H1 (cell line): Measurements from ENCODE around the gene IL2RG. TPM values are rescaled to one million over a fixed set of nuclear protein-coding genes. Genes with fewer than 3 reads are reported as not detected.
A peak's percentile ranks its signal among the peaks of the same experiment; 100 is the strongest.

Source experiments
- CTCF ChIA-PET: fragments of 300-600 bp; sonication (Branson Sonifier 250); formaldehyde crosslinking; loops from one replicate; lab custom pipeline; 2021; ENCODE audit not compliant: partially characterized antibody; lab: Charles Lee
- POLR2A ChIA-PET: fragments of 300-600 bp; sonication (Branson Sonifier 250); formaldehyde crosslinking; loops from one replicate; lab custom pipeline; 2021; ENCODE audit warnings: inconsistent platforms; ENCODE audit not compliant: partially characterized antibody; lab: Charles Lee
- DNase-seq, 2 experiments: peaks; one replicate each; pipeline versions ENCODE4 v3.0.0 to v3.0.0-alpha.2; 2010 to 2022; ENCODE audit warnings: low spot score in 2 of 2, low read depth in 1 of 2, mixed read lengths in 1 of 2
- FAIRE-seq: peaks from 2 replicates; lab custom pipeline; 2011; peaks lifted over from hg19 to GRCh38; lab: Jason Lieb, UNC
- H2AFZ ChIP-seq: 2 replicates; pipeline ENCODE4 v1.8.1; 2012; ENCODE audit warnings: low read length, inconsistent platforms
- H2AK5ac ChIP-seq: 2 replicates; pipeline ENCODE4 v1.6.1; 2013; ENCODE audit warnings: low read depth, low read length
- H2BK120ac ChIP-seq: replicated peaks from 2 replicates; pipeline ENCODE3; 2013; ENCODE audit warnings: low read depth, low read length, inconsistent platforms
- H2BK12ac ChIP-seq: 2 replicates; pipeline ENCODE4 v1.6.1; 2013; ENCODE audit warnings: low read depth, low read length
- H2BK15ac ChIP-seq: 2 replicates; pipeline ENCODE4 v1.6.1; 2013; ENCODE audit warnings: low read length
- H2BK20ac ChIP-seq: 2 replicates; pipeline ENCODE4 v1.6.1; 2013; ENCODE audit warnings: low read length
- H2BK5ac ChIP-seq: 2 replicates; pipeline ENCODE4 v1.6.1; 2013; ENCODE audit warnings: low read depth, low read length
- H3K14ac ChIP-seq: 2 replicates; pipeline ENCODE4 v1.6.1; 2013; ENCODE audit warnings: inconsistent platforms; ENCODE audit not compliant: insufficient read length
- H3K18ac ChIP-seq: 2 replicates; pipeline ENCODE4 v1.6.1; 2013; ENCODE audit warnings: low read length; ENCODE audit errors: extremely low read depth
- H3K23ac ChIP-seq: 2 replicates; pipeline ENCODE4 v1.6.1; 2013; ENCODE audit warnings: inconsistent platforms; ENCODE audit not compliant: insufficient read length
- H3K23me2 ChIP-seq: 2 replicates; pipeline ENCODE4 v1.6.1; 2013; ENCODE audit warnings: low read depth, low read length
- H3K27ac ChIP-seq: 2 replicates; pipeline ENCODE4 v1.6.1; 2011; ENCODE audit warnings: low read depth, low read length, inconsistent platforms
- H3K27me3 ChIP-seq, 4 experiments: replicated peaks in 1 of 4; 1 replicate in 1 of 4; 2 replicates in 3 of 4; pipeline versions ENCODE4 v1.6.1 to v1.8.1; 2011 to 2013; ENCODE audit warnings: low read length in 3 of 4, mild to moderate bottlenecking in 3 of 4, inconsistent platforms in 2 of 4, mixed read lengths in 2 of 4, moderate library complexity in 1 of 4; ENCODE audit not compliant: control insufficient read depth in 3 of 4, insufficient read depth in 3 of 4; ENCODE audit errors: extremely low read depth in 1 of 4
- H3K36me3 ChIP-seq, 4 experiments: 2 replicates each; pipeline versions ENCODE4 v1.6.1 to v1.8.1; 2011 to 2013; ENCODE audit warnings: mild to moderate bottlenecking in 4 of 4, low read length in 3 of 4, moderate library complexity in 2 of 4, control low read depth in 1 of 4, inconsistent platforms in 1 of 4; ENCODE audit not compliant: insufficient read depth in 4 of 4, control insufficient read depth in 2 of 4
- H3K4ac ChIP-seq: replicated peaks from 2 replicates; pipeline ENCODE3; 2013; ENCODE audit warnings: low read length, low read depth, mixed read lengths, inconsistent platforms; ENCODE audit not compliant: insufficient read length
- H3K4me1 ChIP-seq, 4 experiments: replicated peaks in 1 of 4; 1 replicate in 1 of 4; 2 replicates in 3 of 4; pipeline versions ENCODE4 v1.6.1 to v1.8.1; 2011 to 2013; ENCODE audit warnings: low read length in 3 of 4, inconsistent platforms in 2 of 4, mixed read lengths in 1 of 4; ENCODE audit not compliant: insufficient read depth in 4 of 4, control insufficient read depth in 3 of 4
- H3K4me2 ChIP-seq, 2 experiments: 2 replicates each; pipeline versions ENCODE4 v1.6.1 to v1.8.1; 2011 to 2013; ENCODE audit warnings: low read depth in 2 of 2, low read length in 2 of 2, control low read depth in 1 of 2, inconsistent platforms in 1 of 2, mild to moderate bottlenecking in 1 of 2; ENCODE audit not compliant: insufficient read depth in 1 of 2
- H3K4me3 ChIP-seq, 4 experiments: fragments of 200-600, 300-600 bp in 1 of 4; sonication (generic), shearing (Covaris generic), sonication (Bioruptor Twin) in 1 of 4; 2 replicates each; pipeline versions ENCODE4 v1.5.1 to v1.8.1; 2011 to 2016; ENCODE audit warnings: low read length in 4 of 4, low read depth in 3 of 4, control low read depth in 2 of 4, inconsistent platforms in 2 of 4, mild to moderate bottlenecking in 2 of 4, mixed read lengths in 1 of 4, moderate library complexity in 1 of 4; ENCODE audit not compliant: insufficient read depth in 2 of 4; ENCODE audit errors: extremely low read depth in 1 of 4
- H3K56ac ChIP-seq: replicated peaks from 2 replicates; pipeline ENCODE3; 2013; ENCODE audit warnings: low read depth, mild to moderate bottlenecking, mixed read lengths, low read length, inconsistent platforms; ENCODE audit not compliant: insufficient read length
- H3K79me1 ChIP-seq: 2 replicates; pipeline ENCODE4 v1.6.1; 2013; ENCODE audit warnings: low read depth, low read length, control low read depth
- H3K79me2 ChIP-seq, 2 experiments: 2 replicates each; pipeline versions ENCODE4 v1.6.1 to v1.8.1; 2012 to 2013; ENCODE audit warnings: low read length in 2 of 2, mild to moderate bottlenecking in 2 of 2, inconsistent platforms in 1 of 2; ENCODE audit not compliant: insufficient read depth in 2 of 2, control insufficient read depth in 1 of 2
- H3K9ac ChIP-seq, 4 experiments: replicated peaks in 1 of 4; 1 replicate in 1 of 4; 2 replicates in 3 of 4; pipeline versions ENCODE4 v1.6.1 to v1.8.1; 2011 to 2013; ENCODE audit warnings: low read depth in 3 of 4, low read length in 3 of 4, control low read depth in 2 of 4, mild to moderate bottlenecking in 2 of 4, moderate library complexity in 2 of 4, inconsistent platforms in 1 of 4; ENCODE audit errors: extremely low read depth in 1 of 4
- H3K9me3 ChIP-seq, 2 experiments: 2 replicates each; pipeline versions ENCODE4 v1.6.1 to v1.8.1; 2012 to 2013; ENCODE audit warnings: mild to moderate bottlenecking in 2 of 2, moderate library complexity in 2 of 2, control low read depth in 1 of 2, inconsistent platforms in 1 of 2, low read depth in 1 of 2, low read length in 1 of 2, mixed read lengths in 1 of 2; ENCODE audit not compliant: insufficient read depth in 2 of 2
- H4K20me1 ChIP-seq, 2 experiments: replicated peaks in 1 of 2; 2 replicates each; pipeline versions ENCODE3 to v1.8.1; 2011 to 2013; ENCODE audit warnings: inconsistent platforms in 2 of 2, low read length in 2 of 2, mild to moderate bottlenecking in 1 of 2; ENCODE audit not compliant: insufficient read depth in 2 of 2, control insufficient read depth in 1 of 2
- H4K5ac ChIP-seq: 2 replicates; pipeline ENCODE4 v1.6.1; 2013; ENCODE audit warnings: low read length, low read depth, mixed read lengths, inconsistent platforms; ENCODE audit not compliant: insufficient read length
- H4K8ac ChIP-seq: 2 replicates; pipeline ENCODE4 v1.8.0; 2013; ENCODE audit warnings: mild to moderate bottlenecking, moderate library complexity, low read length, inconsistent platforms; ENCODE audit not compliant: insufficient read depth; ENCODE audit errors: extremely low read depth
- H4K91ac ChIP-seq: replicated peaks from 2 replicates; pipeline ENCODE3; 2013; ENCODE audit warnings: low read length, mixed read lengths, inconsistent platforms; ENCODE audit not compliant: insufficient read length
- BACH1 ChIP-seq: IDR thresholded peaks from 2 replicates; pipeline ENCODE4 v1.6.1; 2012; ENCODE audit warnings: low read length, improper control_type of control experiment
- CEBPB ChIP-seq: IDR thresholded peaks from 2 replicates; pipeline ENCODE4 v1.6.1; 2012; ENCODE audit warnings: low read depth, low read length
- GABPA ChIP-seq: IDR thresholded peaks from 2 replicates; pipeline ENCODE4 v1.6.1; 2011; ENCODE audit warnings: mild to moderate bottlenecking, low read length, moderate library complexity, borderline replicate concordance; ENCODE audit not compliant: insufficient read depth
- SIN3A ChIP-seq, 2 experiments: IDR thresholded peaks in 1 of 2; conservative IDR thresholded peaks in 1 of 2; 2 replicates each; pipeline ENCODE4 v1.6.1; 2011 to 2012; ENCODE audit warnings: low read length in 2 of 2, improper control_type of control experiment in 1 of 2, low read depth in 1 of 2, mild to moderate bottlenecking in 1 of 2
- TAF7 ChIP-seq: optimal IDR thresholded peaks from 2 replicates; pipeline ENCODE3; 2011; ENCODE audit warnings: low read depth, mild to moderate bottlenecking, inconsistent platforms, low read length, moderate library complexity, borderline replicate concordance
- YY1 ChIP-seq: IDR thresholded peaks from 2 replicates; pipeline ENCODE4 v1.6.1; 2011; ENCODE audit warnings: low read depth, mild to moderate bottlenecking, low read length
- WGBS, 2 experiments: shearing (Covaris generic) in 1 of 2; methylation state at CpG; one replicate each; pipeline versions ENCODE4 v1.1.6 to v1.1.7; 2013 to 2015; ENCODE audit warnings: low lambda C conversion rate in 2 of 2, mixed read lengths in 2 of 2, inconsistent platforms in 1 of 2, low coverage in 1 of 2, missing lambda C conversion rate in 1 of 2; ENCODE audit not compliant: insufficient replicate concordance in 2 of 2, insufficient coverage in 1 of 2, insufficient read length in 1 of 2; ENCODE audit errors: extremely low coverage in 1 of 2, missing lambda C conversion rate in 1 of 2; 5-methylcytosine and 5-hydroxymethylcytosine counted together
- polyA plus RNA-seq, 7 experiments: library from polyadenylated mRNA; depleted of rRNA in 3 of 7; stranded (reverse) in 5 of 7; unstranded in 2 of 7; fragments of >200 nt in 5 of 7; fragments of 200-250 nt in 2 of 7; gene quantifications; 1 replicate in 5 of 7; 2 replicates in 1 of 7; 4 replicates in 1 of 7; pipeline versions ENCODE4 v1.2.1 to v1.2.3, GENCODE V29; 2011 to 2013; ENCODE audit warnings: missing spikeins in 2 of 7, mixed read lengths in 2 of 7
- total RNA-seq: library from RNA; stranded (reverse); fragmentation: NEBNext Ultra II Directional; extraction: Animal tissue kit (Norgen Biotek cat#: 25700); gene quantifications from 2 replicates; pipeline ENCODE4 v1.2.1, GENCODE V29; 2021
- TF ChIP-seq, protein P1 (sequence below): IDR thresholded peaks from 2 replicates; pipeline ENCODE4 v1.6.1; 2012; ENCODE audit warnings: inconsistent platforms
- TF ChIP-seq, protein P2 (sequence below): IDR thresholded peaks from 2 replicates; pipeline ENCODE4 v1.6.1; 2012; ENCODE audit warnings: low read length, inconsistent platforms

IL2RG gene
- total and polyA plus RNA-seq, 2 of the 8 experiments (the other 6 are each of a cell fraction or from before 2014, with no cell fraction given), result not detected

DNA sequence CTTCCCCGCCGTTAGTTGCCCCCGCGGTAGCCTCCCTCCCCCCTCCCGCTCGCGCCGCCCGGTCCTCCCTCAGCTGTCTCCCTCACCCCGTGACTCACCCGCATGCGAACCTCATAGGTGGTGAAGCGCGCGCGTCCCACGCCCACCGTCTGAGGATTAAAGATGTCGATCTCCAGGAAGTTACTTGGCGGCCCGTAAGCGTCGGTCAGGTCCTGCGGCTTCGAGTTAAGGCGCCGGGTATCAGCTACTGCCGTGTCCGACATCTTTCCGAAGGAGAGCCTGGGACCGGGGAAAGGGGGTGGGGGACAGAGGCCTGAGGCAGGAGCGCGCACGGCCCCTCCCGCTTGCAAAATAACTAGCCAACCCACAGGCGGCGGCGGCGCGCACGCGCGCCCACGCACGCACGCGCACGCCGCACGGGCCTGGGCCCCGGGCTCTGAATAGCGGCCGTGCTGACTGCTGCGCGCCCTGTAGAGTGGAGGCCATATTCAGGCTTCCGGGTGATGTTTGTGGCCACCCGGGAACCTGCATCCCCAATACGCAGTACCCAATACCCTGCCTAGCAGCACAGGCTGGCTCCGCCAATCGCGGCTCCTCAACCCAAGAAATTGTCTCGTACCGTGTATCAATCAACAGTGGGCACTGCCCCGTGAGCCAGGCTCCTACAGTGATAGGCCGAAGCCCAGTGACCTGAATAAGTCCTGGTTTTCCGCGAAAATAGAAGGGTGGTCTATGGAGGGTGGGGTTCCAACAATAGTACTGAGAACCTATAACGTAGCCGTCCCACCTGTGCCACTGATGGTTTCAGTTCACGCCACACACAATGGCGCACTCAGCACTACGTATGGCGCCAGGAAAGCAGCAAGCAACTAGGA, 43.1 kb downstream of the IL2RG start, which contains the start of gene SNX12:
TSS of gene SNX12 (minus strand) at position 291 of the 875 bp plus-strand sequence. CDS start at position 263, 28 bp downstream.
- Histone ChIP-seq H2BK12ac (no peak within 1 kb of the TSS), H3K4ac (no peak within 1 kb of the TSS), H2BK5ac (peak within 1 kb of the TSS; percentile 40; the same call in 1 of the 2 replicates), H2BK15ac (no peak within 1 kb of the TSS), H2BK120ac (no peak within 1 kb of the TSS), H4K20me1 (no peaks in the 10 kb centered on the region), H2AFZ (peak within 1 kb of the TSS; percentile 99), H3K56ac (no peak within 1 kb of the TSS), H3K4me3 (peak within 1 kb of the TSS; percentile 61 to 98 (median 85)), H3K9me3 (no peaks in the 10 kb centered on the region), H3K79me2 (peaks cover 0 to 34% of the 10 kb centered on the region in 2 experiments; a peak in 3 of 4 replicates), H3K23me2 (no peaks in the 10 kb centered on the region; the same call in 1 of the 2 replicates), H3K18ac (no peak within 1 kb of the TSS; the same call in 1 of the 2 replicates), H3K27ac (peak within 1 kb of the TSS; percentile 73; the same call in 1 of the 2 replicates), H3K27me3 (no peaks in the 10 kb centered on the region), H3K14ac (no peak within 1 kb of the TSS), H3K9ac (peak within 1 kb of the TSS; percentile 40 to 75 (median 56)), H3K23ac (no peak within 1 kb of the TSS), H4K91ac (no peak within 1 kb of the TSS), H4K8ac (peak within 1 kb of the TSS; percentile 94; the same call in 1 of the 2 replicates), H3K36me3 (no peaks in the 10 kb centered on the region), H2BK20ac (no peak within 1 kb of the TSS), H3K4me1 (no peaks in the 10 kb centered on the region; a peak in 2 of 7 replicates), H4K5ac (peak within 1 kb of the TSS; percentile 86), H2AK5ac (no peak within 1 kb of the TSS), H3K4me2 (peak within 1 kb of the TSS; percentile 72 to 89), H3K79me1 (no peaks in the 10 kb centered on the region)
- CTCF ChIA-PET, result interaction anchor here (0.6 to 1.5 kb wide), 3 partner anchors 17 to 61 kb away, joined by 3 read pairs; no protein-coding TSS in a partner anchor
- DNase-seq (peak; percentile 83), FAIRE-seq (peak; percentile 86)
- POLR2A ChIA-PET, result interaction anchor here (0.5 to 1.4 kb wide), 6 partner anchors 10 to 156 kb away, joined by 3 to 9 read pairs (median 4); partner anchors contain the start of gene MED12
- 3% methylated on average over 17 of the region's 73 CpGs; no CpG with 5 or more reads in 1 of the 2 experiments for WGBS, 2 experiments
- TF ChIP-seq SIN3A (conservative IDR thresholded peaks at IDR 0.05 in 1 of 2, IDR thresholded peaks at IDR 0.05 in 1 of 2; ENCODE audit: low read depth in 1 of 2, low read length in 2 of 2), result no peak; a peak in 2 of 4 replicates
- TF ChIP-seq CEBPB, result no peak
- TF ChIP-seq, protein P1, sequence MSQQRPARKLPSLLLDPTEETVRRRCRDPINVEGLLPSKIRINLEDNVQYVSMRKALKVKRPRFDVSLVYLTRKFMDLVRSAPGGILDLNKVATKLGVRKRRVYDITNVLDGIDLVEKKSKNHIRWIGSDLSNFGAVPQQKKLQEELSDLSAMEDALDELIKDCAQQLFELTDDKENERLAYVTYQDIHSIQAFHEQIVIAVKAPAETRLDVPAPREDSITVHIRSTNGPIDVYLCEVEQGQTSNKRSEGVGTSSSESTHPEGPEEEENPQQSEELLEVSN, result no peak
- no peak for TF ChIP-seq TAF7
- peak; percentile 82; the same call in 1 of the 2 replicates for TF ChIP-seq YY1
- TF ChIP-seq, protein P2, sequence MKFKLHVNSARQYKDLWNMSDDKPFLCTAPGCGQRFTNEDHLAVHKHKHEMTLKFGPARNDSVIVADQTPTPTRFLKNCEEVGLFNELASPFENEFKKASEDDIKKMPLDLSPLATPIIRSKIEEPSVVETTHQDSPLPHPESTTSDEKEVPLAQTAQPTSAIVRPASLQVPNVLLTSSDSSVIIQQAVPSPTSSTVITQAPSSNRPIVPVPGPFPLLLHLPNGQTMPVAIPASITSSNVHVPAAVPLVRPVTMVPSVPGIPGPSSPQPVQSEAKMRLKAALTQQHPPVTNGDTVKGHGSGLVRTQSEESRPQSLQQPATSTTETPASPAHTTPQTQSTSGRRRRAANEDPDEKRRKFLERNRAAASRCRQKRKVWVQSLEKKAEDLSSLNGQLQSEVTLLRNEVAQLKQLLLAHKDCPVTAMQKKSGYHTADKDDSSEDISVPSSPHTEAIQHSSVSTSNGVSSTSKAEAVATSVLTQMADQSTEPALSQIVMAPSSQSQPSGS, result no peak
- TF ChIP-seq GABPA, result no peak
- TF ChIP-seq BACH1, result peak; percentile 49
